MM.1S (cell line): Measurements from ENCODE around the gene EPB41L1.

Experiments used
- DNase-seq: peaks from one replicate; pipeline ENCODE4 v3.0.0-alpha.2; 2015
- H2AFZ ChIP-seq: fragments of 300-600 bp; sonication (generic); 2 replicates; pipeline ENCODE4 v1.6.0; 2016; ENCODE audit warnings: antibody characterized with exemption, low read length
- H3F3A ChIP-seq: fragments of 300-600 bp; sonication (generic); 2 replicates; pipeline ENCODE4 v1.6.1; 2016; ENCODE audit warnings: mild to moderate bottlenecking, antibody characterized with exemption, low read length, moderate library complexity, mixed read lengths; ENCODE audit not compliant: insufficient read depth
- H3K27ac ChIP-seq: fragments of 300-600 bp; sonication (generic); 2 replicates; pipeline ENCODE4 v1.5.1; 2016; ENCODE audit warnings: mild to moderate bottlenecking, low read length
- H3K27me3 ChIP-seq: fragments of 300-600 bp; sonication (generic); replicated peaks from 2 replicates; pipeline ENCODE4 v1.6.0; 2016; ENCODE audit warnings: low read length; ENCODE audit not compliant: insufficient read depth
- H3K36me3 ChIP-seq: fragments of 300-600 bp; sonication (generic); replicated peaks from 2 replicates; pipeline ENCODE4 v1.6.1; 2016; ENCODE audit warnings: mild to moderate bottlenecking, low read length, mixed read lengths; ENCODE audit not compliant: insufficient read depth
- H3K4me1 ChIP-seq: fragments of 300-600 bp; sonication (generic); 2 replicates; pipeline ENCODE4 v1.6.1; 2016; ENCODE audit warnings: low read length, mixed read lengths
- H3K4me2 ChIP-seq: fragments of 300-600 bp; sonication (generic); 2 replicates; pipeline ENCODE4 v1.6.0; 2016; ENCODE audit warnings: low read depth, low read length
- H3K4me3 ChIP-seq: fragments of 300-600 bp; sonication (generic); 2 replicates; pipeline ENCODE4 v1.5.1; 2016; ENCODE audit warnings: low read length, mixed read lengths
- H3K79me2 ChIP-seq: fragments of 300-600 bp; sonication (generic); 2 replicates; pipeline ENCODE4 v1.6.1; 2016; ENCODE audit warnings: mixed run types, low read length, mixed read lengths
- H3K9ac ChIP-seq: fragments of 300-600 bp; sonication (generic); 2 replicates; pipeline ENCODE4 v1.6.1; 2016; ENCODE audit warnings: low read length, mixed read lengths
- H3K9me2 ChIP-seq: fragments of 300-600 bp; sonication (generic); replicated peaks from 2 replicates; pipeline ENCODE4 v1.6.1; 2016; ENCODE audit warnings: mild to moderate bottlenecking, low read length, mixed read lengths; ENCODE audit not compliant: insufficient read depth
- H3K9me3 ChIP-seq: fragments of 300-600 bp; sonication (generic); replicated peaks from 2 replicates; pipeline ENCODE4 v1.6.1; 2016; ENCODE audit warnings: mild to moderate bottlenecking, low read length, mixed read lengths; ENCODE audit not compliant: insufficient read depth
- H4K20me1 ChIP-seq: fragments of 300-600 bp; sonication (generic); 2 replicates; pipeline ENCODE4 v1.6.1; 2016; ENCODE audit warnings: mild to moderate bottlenecking, low read length, moderate library complexity, mixed read lengths; ENCODE audit not compliant: insufficient read depth
- CTCF ChIP-seq: fragments of 300-600 bp; sonication (generic); IDR thresholded peaks from 2 replicates; pipeline ENCODE4 v1.5.1; 2016; ENCODE audit warnings: antibody characterized with exemption, low read length, mixed read lengths
- EZH2 ChIP-seq: fragments of 300-600 bp; sonication (generic); optimal IDR thresholded peaks from 2 replicates; pipeline ENCODE3; 2017; ENCODE audit warnings: low read depth, mild to moderate bottlenecking, antibody characterized with exemption, low read length, mixed read lengths
- EZH2phosphoT487 ChIP-seq: fragments of 300-600 bp; sonication (generic); IDR thresholded peaks from 2 replicates; pipeline ENCODE4 v1.6.1; 2018; ENCODE audit warnings: antibody characterized with exemption, low read length

The EPB41L1 gene

GRCh38 chr20:36281785-36282380 lies 127.3 kb downstream of the EPB41L1 start:
- TF ChIP-seq CTCF (no peak), EZH2phosphoT487 (no peak), EZH2 (no peak)
- Histone ChIP-seq H3K9me2 (no peaks in the 10 kb centered on the region), H3K27ac (no peak overlapping the region), H3K27me3 (peaks cover 14% of the 10 kb centered on the region), H4K20me1 (no peaks in the 10 kb centered on the region), H3K9me3 (no peaks in the 10 kb centered on the region), H3K4me1 (no peaks in the 10 kb centered on the region), H3K36me3 (no peaks in the 10 kb centered on the region), H3K4me2 (no peak overlapping the region), H3F3A (no peaks in the 10 kb centered on the region), H3K4me3 (no peak overlapping the region), H2AFZ (no peak overlapping the region), H3K9ac (no peak overlapping the region), H3K79me2 (no peaks in the 10 kb centered on the region)
- no peak for DNase-seq
